GM19043 (cell line): ENCODE data around the gene ITPR2.
A peak's percentile ranks its signal among the peaks of the same experiment; 100 is the strongest.
"Not testable (repeated sequence)": the region's sequence is repeated elsewhere in the genome, so short reads cannot be mapped to it uniquely, and the experiment has no call there.

ENCODE experiments used
- ATAC-seq: cut with Tn5 transposase; IDR thresholded peaks from one replicate; pipeline ENCODE4 v1.9.1; 2021; ENCODE audit warnings: low read depth; ENCODE audit not compliant: unreplicated experiment

ITPR2 gene

GRCh38 chr12:26851031-26851809 lies 18.2 kb upstream of the ITPR2 start:
- ATAC-seq, result no peak

- ATAC-seq, result no peak
Measured at GRCh38 chr12:26848156-26848825, 15.3 kb upstream of the ITPR2 start.

- no peak for ATAC-seq
Measured at GRCh38 chr12:26847431-26847830, 14.4 kb upstream of the ITPR2 start.

- no peak for ATAC-seq
Measured at GRCh38 chr12:26846416-26846815, 13.4 kb upstream of the ITPR2 start.

GRCh38 chr12:26845984-26846383 lies 13.0 kb upstream of the ITPR2 start:
- no peak for ATAC-seq

GRCh38 chr12:26845057-26845666 lies 12.2 kb upstream of the ITPR2 start:
- no peak for ATAC-seq

- ATAC-seq, result no peak
Measured at GRCh38 chr12:26843311-26843710, 10.3 kb upstream of the ITPR2 start.

GRCh38 chr12:26841085-26841484 lies 8.1 kb upstream of the ITPR2 start:
- ATAC-seq, result no peak

- ATAC-seq, result no peak
Measured at GRCh38 chr12:26839512-26839911, 6.5 kb upstream of the ITPR2 start.

GRCh38 chr12:26838888-26839416 lies 6.0 kb upstream of the ITPR2 start:
- ATAC-seq, result no peak

- no peak for ATAC-seq
Measured at GRCh38 chr12:26836201-26836600, 3.2 kb upstream of the ITPR2 start.

- not testable (repeated sequence) for ATAC-seq
Measured at GRCh38 chr12:26834503-26835060, 1.6 kb upstream of the ITPR2 start.

- no peak for ATAC-seq
Measured at GRCh38 chr12:26833743-26834490, 923 bp upstream of the ITPR2 start.

- ATAC-seq, result peak; percentile 46
Measured at GRCh38 chr12:26831951-26832821, 808 bp downstream of the ITPR2 start.

- ATAC-seq, result no peak
Measured at GRCh38 chr12:26830783-26831551, 2.0 kb downstream of the ITPR2 start.

GRCh38 chr12:26830363-26830762 lies 2.6 kb downstream of the ITPR2 start:
- no peak for ATAC-seq

GRCh38 chr12:26828280-26829073 lies 4.5 kb downstream of the ITPR2 start:
- no peak for ATAC-seq

- ATAC-seq, result no peak
Measured at GRCh38 chr12:26826437-26826836, 6.6 kb downstream of the ITPR2 start.
